CD14-positive monocyte (primary cell): Measurements from ENCODE around the gene CPA4. TPM values are rescaled to one million over a fixed set of nuclear protein-coding genes. Genes with fewer than 3 reads are reported as not detected.

ENCODE experiments used
- DNase-seq, 3 donors: peaks; one replicate each; pipeline ENCODE4 v3.0.0-alpha.2; 2011 to 2022
- H2AFZ ChIP-seq: 2 replicates; pipeline ENCODE4 v1.6.0; 2012; ENCODE audit warnings: mild to moderate bottlenecking, low read depth, low read length, inconsistent platforms; ENCODE audit not compliant: insufficient read depth, poor library complexity, severe bottlenecking
- H3K27ac ChIP-seq, 2 donors: 1 replicate in 1 of 2; 2 replicates in 1 of 2; pipeline ENCODE4 v1.5.1; 2012 to 2013; ENCODE audit warnings: low read length in 2 of 2, control low read depth in 1 of 2, inconsistent platforms in 1 of 2, low read depth in 1 of 2, mild to moderate bottlenecking in 1 of 2
- H3K27me3 ChIP-seq, 2 donors: one replicate each; pipeline versions ENCODE4 v1.6.0 to v1.6.1; 2011 to 2013; ENCODE audit warnings: low read length in 2 of 2; ENCODE audit not compliant: control insufficient read depth in 2 of 2, insufficient read depth in 2 of 2
- H3K36me3 ChIP-seq, 2 donors: replicated peaks in 1 of 2; 1 replicate in 1 of 2; 2 replicates in 1 of 2; pipeline versions ENCODE4 v1.5.1 to v1.6.1; 2012 to 2013; ENCODE audit warnings: low read length in 2 of 2, control low read depth in 1 of 2, inconsistent platforms in 1 of 2, mild to moderate bottlenecking in 1 of 2; ENCODE audit not compliant: insufficient read depth in 2 of 2, control insufficient read depth in 1 of 2
- H3K4me1 ChIP-seq, 2 donors: 1 replicate in 1 of 2; 2 replicates in 1 of 2; pipeline versions ENCODE4 v1.5.1 to v1.6.1; 2012 to 2013; ENCODE audit warnings: low read length in 2 of 2, control low read depth in 1 of 2, inconsistent platforms in 1 of 2, mild to moderate bottlenecking in 1 of 2, moderate library complexity in 1 of 2; ENCODE audit not compliant: insufficient read depth in 2 of 2, control insufficient read depth in 1 of 2
- H3K4me2 ChIP-seq: replicated peaks from 2 replicates; pipeline ENCODE3; 2012; ENCODE audit warnings: low read length, moderate library complexity, mild to moderate bottlenecking; ENCODE audit not compliant: poor library complexity, severe bottlenecking; ENCODE audit errors: extremely low read depth
- H3K4me3 ChIP-seq, 3 experiments: fragments of 200-600 bp in 1 of 3; sonication (generic) in 1 of 3; replicated peaks in 1 of 3; 1 replicate in 2 of 3; 2 replicates in 1 of 3; pipeline ENCODE4 v1.5.1; 2011 to 2013; ENCODE audit warnings: low read length in 3 of 3, mild to moderate bottlenecking in 3 of 3, control low read depth in 2 of 3, low read depth in 2 of 3, inconsistent platforms in 1 of 3, moderate library complexity in 1 of 3
- H3K79me2 ChIP-seq: 2 replicates; pipeline ENCODE4 v1.6.0; 2012; ENCODE audit warnings: mild to moderate bottlenecking, control low read depth, inconsistent platforms, low read length, moderate library complexity; ENCODE audit not compliant: insufficient read depth
- H3K9ac ChIP-seq: 2 replicates; pipeline ENCODE4 v1.6.0; 2017; ENCODE audit warnings: low read length, mild to moderate bottlenecking; ENCODE audit not compliant: insufficient read depth, poor library complexity, severe bottlenecking
- H3K9me3 ChIP-seq, 2 donors: replicated peaks in 1 of 2; 1 replicate in 1 of 2; 2 replicates in 1 of 2; pipeline versions ENCODE4 v1.5.1 to v1.6.1; 2012 to 2013; ENCODE audit warnings: low read length in 2 of 2, control low read depth in 1 of 2; ENCODE audit not compliant: control insufficient read depth in 1 of 2, insufficient read depth in 1 of 2
- H4K20me1 ChIP-seq: 2 replicates; pipeline ENCODE4 v1.6.0; 2012; ENCODE audit warnings: mild to moderate bottlenecking, low read length, control low read depth, moderate library complexity; ENCODE audit not compliant: insufficient read depth
- H3K27ac Mint-ChIP-seq, 7 donors: one replicate each; pipeline ENCODE4 v1.8.0; 2020; ENCODE audit warnings: mild to moderate bottlenecking in 7 of 7, mixed read lengths in 7 of 7, moderate library complexity in 6 of 7, inconsistent platforms in 2 of 7
- H3K27me3 Mint-ChIP-seq, 3 donors: one replicate each; pipeline ENCODE4 v1.8.0; 2021 to 2022; ENCODE audit warnings: low read depth in 3 of 3, mild to moderate bottlenecking in 3 of 3, mixed read lengths in 3 of 3, moderate library complexity in 3 of 3, inconsistent platforms in 1 of 3
- H3K36me3 Mint-ChIP-seq, 2 donors: one replicate each; pipeline ENCODE4 v1.8.0; 2020; ENCODE audit warnings: mixed read lengths in 2 of 2, inconsistent platforms in 1 of 2, mild to moderate bottlenecking in 1 of 2
- H3K4me1 Mint-ChIP-seq: one replicate; pipeline ENCODE4 v1.8.0; 2020; ENCODE audit warnings: mild to moderate bottlenecking, mixed read lengths
- H3K4me3 Mint-ChIP-seq, 2 donors: one replicate each; pipeline ENCODE4 v1.8.0; 2020; ENCODE audit warnings: mild to moderate bottlenecking in 2 of 2, mixed read lengths in 2 of 2, moderate library complexity in 1 of 2
- H3K9me3 Mint-ChIP-seq, 7 donors: one replicate each; pipeline ENCODE4 v1.8.0; 2020 to 2022; ENCODE audit warnings: mixed read lengths in 7 of 7, mild to moderate bottlenecking in 6 of 7, moderate library complexity in 6 of 7, inconsistent platforms in 2 of 7
- WGBS: methylation state at CpG from one replicate; pipeline ENCODE4 v1.1.5; 2013; ENCODE audit warnings: missing lambda C conversion rate; ENCODE audit not compliant: insufficient coverage; 5-methylcytosine and 5-hydroxymethylcytosine counted together
- intact Hi-C, 2 donors: fragments of 100-400 bp; cut with micrococcal nuclease; formaldehyde crosslinking; loops; one replicate each; pipeline versions ENCODE4 v1.15.0 to v1.15.1; 2023
- polyA plus RNA-seq, 3 donors: library from polyadenylated mRNA; depleted of rRNA in 1 of 3; unstranded in 2 of 3; stranded (reverse) in 1 of 3; fragments of 300-500 nt in 2 of 3; fragments of >200 nt in 1 of 3; fragmentation: Illumina TruSeq in 2 of 3; gene quantifications; 1 replicate in 2 of 3; 2 replicates in 1 of 3; pipeline ENCODE4 v1.2.3, GENCODE V29; 2012 to 2021
- TF ChIP-seq, protein P1 (sequence below): fragments of 200-600 bp; IDR thresholded peaks from one replicate; pipeline ENCODE4 v1.8.0; 2022; ENCODE audit warnings: antibody characterized with exemption, mild to moderate bottlenecking

CPA4 gene
- polyA plus RNA-seq, 3 donors: not detected

DNA sequence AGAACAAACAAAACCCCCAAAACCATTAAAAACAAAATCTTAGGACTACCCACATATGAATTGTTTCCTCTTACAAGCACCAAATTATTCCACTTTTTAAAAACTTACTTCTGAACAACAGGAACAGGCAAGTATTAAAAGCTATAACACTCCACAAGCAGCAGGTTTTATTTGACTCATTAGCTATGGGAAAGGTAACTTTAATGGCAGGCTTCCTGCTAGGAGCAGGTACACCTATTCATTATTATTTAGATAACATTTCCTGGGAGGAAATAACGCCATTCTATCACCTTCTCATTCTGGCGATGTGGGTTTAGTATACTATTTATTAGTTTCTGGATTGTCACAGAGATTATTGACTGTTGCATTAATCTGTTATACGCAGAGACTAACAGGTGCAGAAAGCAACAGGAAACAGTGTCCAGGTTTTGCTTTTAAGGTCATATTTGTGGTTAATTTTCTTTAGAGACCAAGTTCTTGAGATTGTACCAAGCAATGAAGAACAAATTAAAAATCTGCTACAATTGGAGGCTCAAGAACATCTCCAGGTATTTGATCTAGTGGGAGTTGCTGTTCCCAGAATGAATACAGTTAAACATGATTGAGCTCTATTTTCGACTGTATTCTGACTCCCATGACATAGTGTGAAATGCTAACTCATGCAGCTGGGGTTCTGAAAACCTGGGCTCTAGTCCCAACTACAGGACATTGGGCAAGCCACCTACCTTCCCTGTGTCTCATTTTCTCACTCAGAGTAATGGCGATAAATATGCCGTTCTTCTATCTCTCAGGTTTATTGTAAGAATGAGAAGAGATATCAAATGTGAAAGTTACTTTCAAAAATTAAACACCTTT lies 24.3 kb upstream of the CPA4 start:
- Mint-ChIP-seq H3K27me3 (peaks cover 5 to 15% (median 6%) of the 10 kb centered on the region in 3 donors), H3K36me3 (no peaks in the 10 kb centered on the region), H3K27ac (no peak overlapping the region), H3K4me1 (peaks cover 8% of the 10 kb centered on the region), H3K4me3 (no peak overlapping the region), H3K9me3 (peaks cover 0 to 7% (median 0%) of the 10 kb centered on the region in 7 donors)
- Histone ChIP-seq H3K4me2 (no peak overlapping the region), H3K27me3 (peaks cover 0 to 1% of the 10 kb centered on the region in 2 donors), H3K36me3 (no peaks in the 10 kb centered on the region), H4K20me1 (no peaks in the 10 kb centered on the region), H3K9ac (no peak overlapping the region), H3K79me2 (no peaks in the 10 kb centered on the region), H3K9me3 (no peaks in the 10 kb centered on the region), H2AFZ (no peak overlapping the region), H3K4me3 (no peak overlapping the region), H3K27ac (no peak overlapping the region), H3K4me1 (peaks cover 7 to 10% of the 10 kb centered on the region in 2 donors)
- intact Hi-C loops: no loop called here
- 43% methylated on average over 1 of the region's 6 CpGs for WGBS
- TF ChIP-seq, protein P1, sequence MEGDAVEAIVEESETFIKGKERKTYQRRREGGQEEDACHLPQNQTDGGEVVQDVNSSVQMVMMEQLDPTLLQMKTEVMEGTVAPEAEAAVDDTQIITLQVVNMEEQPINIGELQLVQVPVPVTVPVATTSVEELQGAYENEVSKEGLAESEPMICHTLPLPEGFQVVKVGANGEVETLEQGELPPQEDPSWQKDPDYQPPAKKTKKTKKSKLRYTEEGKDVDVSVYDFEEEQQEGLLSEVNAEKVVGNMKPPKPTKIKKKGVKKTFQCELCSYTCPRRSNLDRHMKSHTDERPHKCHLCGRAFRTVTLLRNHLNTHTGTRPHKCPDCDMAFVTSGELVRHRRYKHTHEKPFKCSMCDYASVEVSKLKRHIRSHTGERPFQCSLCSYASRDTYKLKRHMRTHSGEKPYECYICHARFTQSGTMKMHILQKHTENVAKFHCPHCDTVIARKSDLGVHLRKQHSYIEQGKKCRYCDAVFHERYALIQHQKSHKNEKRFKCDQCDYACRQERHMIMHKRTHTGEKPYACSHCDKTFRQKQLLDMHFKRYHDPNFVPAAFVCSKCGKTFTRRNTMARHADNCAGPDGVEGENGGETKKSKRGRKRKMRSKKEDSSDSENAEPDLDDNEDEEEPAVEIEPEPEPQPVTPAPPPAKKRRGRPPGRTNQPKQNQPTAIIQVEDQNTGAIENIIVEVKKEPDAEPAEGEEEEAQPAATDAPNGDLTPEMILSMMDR: no peak
- no peak for DNase-seq

DNA sequence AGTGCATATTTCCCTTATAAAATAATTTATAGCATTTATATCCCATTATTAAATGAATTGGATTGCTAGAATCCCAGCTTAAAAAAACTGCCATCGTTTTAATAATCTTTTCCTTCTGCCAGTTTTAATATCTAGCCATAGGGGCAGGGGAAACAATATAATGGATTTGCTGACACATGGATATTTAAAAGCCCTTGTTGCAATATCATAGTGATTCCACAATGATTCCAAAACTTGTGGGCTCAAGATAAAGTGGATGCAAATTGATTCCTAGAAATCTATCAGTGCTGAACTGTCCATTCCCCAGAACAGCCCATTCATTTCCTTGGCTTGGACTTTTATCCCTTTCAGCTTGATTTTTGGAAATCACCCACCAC lies 23.7 kb upstream of the CPA4 start:
- TF ChIP-seq, protein P1: no peak
- peaks cover 0 to 7% (median 0%) of the 10 kb centered on the region in 7 donors for H3K9me3 Mint-ChIP-seq
- H3K4me1 Mint-ChIP-seq: peaks cover 13% of the 10 kb centered on the region

More for the DNA sequence above, 23.7 kb upstream of the CPA4 start:
- H2AFZ ChIP-seq: no peak overlapping the region
- no peaks in the 10 kb centered on the region for H3K36me3 ChIP-seq
- H3K4me1 ChIP-seq: peaks cover 9 to 16% of the 10 kb centered on the region in 2 donors
- peaks cover 8 to 17% (median 11%) of the 10 kb centered on the region in 3 donors for H3K27me3 Mint-ChIP-seq
- WGBS: no CpG with 5 or more reads among the region's 1 CpG
- peaks cover 0 to 5% of the 10 kb centered on the region in 2 donors for H3K27me3 ChIP-seq
- no peak overlapping the region for H3K27ac ChIP-seq
- no peaks in the 10 kb centered on the region for H3K36me3 Mint-ChIP-seq
- no peak for DNase-seq
- H4K20me1 ChIP-seq: no peaks in the 10 kb centered on the region
- H3K9me3 ChIP-seq: no peaks in the 10 kb centered on the region
- H3K4me2 ChIP-seq: no peak overlapping the region
- H3K4me3 ChIP-seq: no peak overlapping the region
- no peak overlapping the region for H3K4me3 Mint-ChIP-seq
- no peaks in the 10 kb centered on the region for H3K79me2 ChIP-seq
- no peak overlapping the region for H3K27ac Mint-ChIP-seq
- no peak overlapping the region for H3K9ac ChIP-seq
- intact Hi-C loops: no loop called here
